Measurements from ENCODE around the gene DMD.

The DMD gene

GRCh38 chrX:31555506-31555905 is 1655.8 kb downstream of the DMD start:
- DNase-seq = no peak

GRCh38 chrX:31551913-31552312 is 1659.4 kb downstream of the DMD start:
- DNase-seq = no peak

GRCh38 chrX:31550158-31550557 is 1661.2 kb downstream of the DMD start:
- no peak for DNase-seq

- DNase-seq = no peak
These were observed 1663.5 kb downstream of the DMD start for GRCh38 chrX:31547816-31548215.

- no peak for DNase-seq
These were observed 1663.9 kb downstream of the DMD start for GRCh38 chrX:31547416-31547815.

- no peak for DNase-seq
These were observed 1665.2 kb downstream of the DMD start for GRCh38 chrX:31546126-31546525.

- DNase-seq = no peak
These were observed 1665.6 kb downstream of the DMD start for GRCh38 chrX:31545726-31546125.

- no peak for DNase-seq
These were observed 1666.2 kb downstream of the DMD start for GRCh38 chrX:31545191-31545590.

- no peak for DNase-seq
These were observed 1667.7 kb downstream of the DMD start for GRCh38 chrX:31543634-31544033.

GRCh38 chrX:31542566-31542965 is 1668.8 kb downstream of the DMD start:
- DNase-seq = no peak

GRCh38 chrX:31540313-31540712 is 1671.0 kb downstream of the DMD start:
- DNase-seq = no peak

- no peak for DNase-seq
These were observed 1683.8 kb downstream of the DMD start for GRCh38 chrX:31527455-31528126.

GRCh38 chrX:31523884-31524536 is 1687.3 kb downstream of the DMD start:
- no peak for DNase-seq

- no peak for DNase-seq
These were observed 1688.6 kb downstream of the DMD start for GRCh38 chrX:31522760-31523159.

GRCh38 chrX:31521941-31522340 is 1689.4 kb downstream of the DMD start:
- no peak for DNase-seq

GRCh38 chrX:31516527-31516926 is 1694.8 kb downstream of the DMD start:
- DNase-seq = no peak

GRCh38 chrX:31508338-31508737 is 1703.0 kb downstream of the DMD start:
- DNase-seq = no peak

- no peak for DNase-seq
These were observed 1704.4 kb downstream of the DMD start for GRCh38 chrX:31506928-31507327.

GRCh38 chrX:31506360-31506759 is 1705.0 kb downstream of the DMD start:
- no peak for DNase-seq

- DNase-seq = no peak
These were observed 1710.4 kb downstream of the DMD start for GRCh38 chrX:31500921-31501320.

- DNase-seq = no peak
These were observed 1712.2 kb downstream of the DMD start for GRCh38 chrX:31499109-31499508.

- DNase-seq = no peak
These were observed 1714.3 kb downstream of the DMD start for GRCh38 chrX:31497086-31497485.

GRCh38 chrX:31487951-31488350 is 1723.4 kb downstream of the DMD start:
- DNase-seq = no peak

- no peak for DNase-seq
These were observed 1728.0 kb downstream of the DMD start for GRCh38 chrX:31483336-31483735.

- DNase-seq = no peak
These were observed 1730.7 kb downstream of the DMD start for GRCh38 chrX:31480696-31481095.
